GM19468 (cell line): Measurements from ENCODE around the gene SIRPG.

ENCODE experiments used
- ATAC-seq: cut with Tn5 transposase; IDR thresholded peaks from one replicate; pipeline ENCODE4 v1.9.1; 2021; ENCODE audit warnings: mild to moderate bottlenecking, moderate library complexity, moderate number of reproducible peaks; ENCODE audit not compliant: unreplicated experiment; ENCODE audit errors: extremely low read depth

SIRPG gene

GRCh38 chr20:1637755-1638154, 19.8 kb downstream of the SIRPG start:
- no peak for ATAC-seq

- no peak for ATAC-seq
Observed at GRCh38 chr20:1637226-1637625, 20.4 kb downstream of the SIRPG start.

- no peak for ATAC-seq
Observed at GRCh38 chr20:1636621-1637020, 21.0 kb downstream of the SIRPG start.

GRCh38 chr20:1635291-1635979, 22.1 kb downstream of the SIRPG start:
- no peak for ATAC-seq

- no peak for ATAC-seq
Observed at GRCh38 chr20:1633535-1633934, 24.0 kb downstream of the SIRPG start.

GRCh38 chr20:1632178-1632577, 25.4 kb downstream of the SIRPG start:
- ATAC-seq, result no peak

- ATAC-seq, result no peak
Observed at GRCh38 chr20:1631309-1632151, 26.0 kb downstream of the SIRPG start.

GRCh38 chr20:1630186-1630585, 27.4 kb downstream of the SIRPG start:
- no peak for ATAC-seq

- no peak for ATAC-seq
Observed at GRCh38 chr20:1629321-1629720, 28.3 kb downstream of the SIRPG start.

GRCh38 chr20:1628621-1629020, 29.0 kb downstream of the SIRPG start:
- no peak for ATAC-seq

- no peak for ATAC-seq
Observed at GRCh38 chr20:1627200-1627550, 30.4 kb downstream of the SIRPG start.

- ATAC-seq, result no peak
Observed at GRCh38 chr20:1626528-1627199, 30.9 kb downstream of the SIRPG start.

GRCh38 chr20:1625083-1625690, 32.4 kb downstream of the SIRPG start:
- ATAC-seq, result no peak

- no peak for ATAC-seq
Observed at GRCh38 chr20:1623501-1624205, 33.9 kb downstream of the SIRPG start.

- ATAC-seq, result no peak
Observed at GRCh38 chr20:1622450-1622849, 35.1 kb downstream of the SIRPG start.

GRCh38 chr20:1621316-1621715, 36.3 kb downstream of the SIRPG start:
- no peak for ATAC-seq

- no peak for ATAC-seq
Observed at GRCh38 chr20:1619861-1620444, 37.6 kb downstream of the SIRPG start, which contains the start of gene SIRPB1. TSS of gene SIRPB1 (minus strand) at chr20:1620009. CDS start at chr20:1619944, 65 bp downstream.

- no peak for ATAC-seq
Observed at GRCh38 chr20:1618954-1619540, 38.5 kb downstream of the SIRPG start.

- no peak for ATAC-seq
Observed at GRCh38 chr20:1618479-1618878, 39.1 kb downstream of the SIRPG start.
